ENCODE results near the gene CLDN1.

The CLDN1 gene

GRCh38 chr3:190306026-190306425 is 16.2 kb downstream of the CLDN1 start:
- no peak for DNase-seq (ENCODE audit: low spot score)
- Histone ChIP-seq H2BK5ac (ENCODE audit: low read length) (no peak overlapping the region), H3K27me3 (ENCODE audit: control insufficient read depth in 3 of 3, insufficient read depth in 3 of 3, low read depth in 1 of 3, low read length in 3 of 3) (no peaks in the 10 kb centered on the region), H2AK5ac (ENCODE audit: low read depth, low read length) (no peak overlapping the region), H4K91ac (ENCODE audit: low read depth, low read length, poor library complexity) (no peak overlapping the region), H3K79me1 (ENCODE audit: low read depth, low read length) (no peaks in the 10 kb centered on the region), H2AFZ (ENCODE audit: low read length) (no peak overlapping the region), H3K4me3 (ENCODE audit: low read length in 2 of 2) (no peak overlapping the region), H3K23ac (ENCODE audit: low read depth, low read length, poor library complexity) (no peak overlapping the region), H4K8ac (ENCODE audit: low read depth, low read length) (no peak overlapping the region), H3K14ac (ENCODE audit: low read length) (no peak overlapping the region), H3K27ac (replicated peaks; ENCODE audit: low read length) (no peak overlapping the region), H3K4me2 (ENCODE audit: insufficient read depth, low read length, poor library complexity, severe bottlenecking) (no peak overlapping the region), H3K9ac (ENCODE audit: low read depth, low read length, poor library complexity) (no peak overlapping the region), H2BK12ac (ENCODE audit: low read length) (no peak overlapping the region), H2BK15ac (ENCODE audit: low read length) (no peak overlapping the region), H3K4ac (ENCODE audit: low read length) (no peak overlapping the region), H3K9me3 (replicated peaks in 1 of 2; ENCODE audit: control insufficient read depth in 2 of 2, insufficient read depth in 1 of 2, low read depth in 1 of 2, low read length in 2 of 2) (no peaks in the 10 kb centered on the region), H2BK120ac (ENCODE audit: low read depth, low read length) (no peak overlapping the region), H3K18ac (ENCODE audit: low read length) (no peak overlapping the region), H3K4me1 (ENCODE audit: control insufficient read depth in 2 of 2, insufficient read depth in 1 of 2, low read depth in 1 of 2, low read length in 2 of 2) (no peaks in the 10 kb centered on the region), H3K36me3 (replicated peaks in 1 of 2; ENCODE audit: control insufficient read depth in 2 of 2, insufficient read depth in 2 of 2, low read length in 2 of 2) (no peaks in the 10 kb centered on the region)
- WGBS, 2 donors (ENCODE audit: extremely low coverage in 2 of 2, insufficient read length in 2 of 2, insufficient replicate concordance in 1 of 2) = no CpG with 5 or more reads among the region's 3 CpGs

- Histone ChIP-seq H2AFZ (ENCODE audit: low read length) (no peak overlapping the region), H3K4me1 (ENCODE audit: control insufficient read depth in 2 of 2, insufficient read depth in 1 of 2, low read depth in 1 of 2, low read length in 2 of 2) (no peaks in the 10 kb centered on the region), H3K4me3 (ENCODE audit: low read length in 2 of 2) (no peak overlapping the region), H2BK15ac (ENCODE audit: low read length) (no peak overlapping the region), H3K4ac (ENCODE audit: low read length) (no peak overlapping the region), H2BK120ac (ENCODE audit: low read depth, low read length) (no peak overlapping the region), H3K9ac (ENCODE audit: low read depth, low read length, poor library complexity) (no peak overlapping the region), H2AK5ac (ENCODE audit: low read depth, low read length) (no peak overlapping the region), H3K9me3 (replicated peaks in 1 of 2; ENCODE audit: control insufficient read depth in 2 of 2, insufficient read depth in 1 of 2, low read depth in 1 of 2, low read length in 2 of 2) (no peaks in the 10 kb centered on the region), H2BK12ac (ENCODE audit: low read length) (no peak overlapping the region), H3K27ac (replicated peaks; ENCODE audit: low read length) (no peak overlapping the region), H3K36me3 (replicated peaks in 1 of 2; ENCODE audit: control insufficient read depth in 2 of 2, insufficient read depth in 2 of 2, low read length in 2 of 2) (no peaks in the 10 kb centered on the region), H3K23ac (ENCODE audit: low read depth, low read length, poor library complexity) (no peak overlapping the region), H3K14ac (ENCODE audit: low read length) (no peak overlapping the region), H4K91ac (ENCODE audit: low read depth, low read length, poor library complexity) (no peak overlapping the region), H3K4me2 (ENCODE audit: insufficient read depth, low read length, poor library complexity, severe bottlenecking) (no peak overlapping the region), H4K8ac (ENCODE audit: low read depth, low read length) (no peak overlapping the region), H3K18ac (ENCODE audit: low read length) (no peak overlapping the region), H3K79me1 (ENCODE audit: low read depth, low read length) (no peaks in the 10 kb centered on the region), H3K27me3 (ENCODE audit: control insufficient read depth in 3 of 3, insufficient read depth in 3 of 3, low read depth in 1 of 3, low read length in 3 of 3) (no peaks in the 10 kb centered on the region), H2BK5ac (ENCODE audit: low read length) (no peak overlapping the region)
- DNase-seq (ENCODE audit: low spot score) = no peak
These were observed 16.8 kb downstream of the CLDN1 start for GRCh38 chr3:190305406-190305805.

- Histone ChIP-seq H3K4me2 (ENCODE audit: insufficient read depth, low read length, poor library complexity, severe bottlenecking) (no peak overlapping the region), H2BK120ac (ENCODE audit: low read depth, low read length) (no peak overlapping the region), H2BK5ac (ENCODE audit: low read length) (no peak overlapping the region), H3K14ac (ENCODE audit: low read length) (no peak overlapping the region), H3K79me1 (ENCODE audit: low read depth, low read length) (no peaks in the 10 kb centered on the region), H3K27ac (replicated peaks; ENCODE audit: low read length) (no peak overlapping the region), H3K4me3 (ENCODE audit: low read length in 2 of 2) (no peak overlapping the region), H3K9me3 (replicated peaks in 1 of 2; ENCODE audit: control insufficient read depth in 2 of 2, insufficient read depth in 1 of 2, low read depth in 1 of 2, low read length in 2 of 2) (no peaks in the 10 kb centered on the region), H3K9ac (ENCODE audit: low read depth, low read length, poor library complexity) (no peak overlapping the region), H3K27me3 (ENCODE audit: control insufficient read depth in 3 of 3, insufficient read depth in 3 of 3, low read depth in 1 of 3, low read length in 3 of 3) (no peaks in the 10 kb centered on the region), H2BK15ac (ENCODE audit: low read length) (no peak overlapping the region), H4K91ac (ENCODE audit: low read depth, low read length, poor library complexity) (no peak overlapping the region), H3K4me1 (ENCODE audit: control insufficient read depth in 2 of 2, insufficient read depth in 1 of 2, low read depth in 1 of 2, low read length in 2 of 2) (no peaks in the 10 kb centered on the region), H2AFZ (ENCODE audit: low read length) (no peak overlapping the region), H3K36me3 (replicated peaks in 1 of 2; ENCODE audit: control insufficient read depth in 2 of 2, insufficient read depth in 2 of 2, low read length in 2 of 2) (no peaks in the 10 kb centered on the region), H3K23ac (ENCODE audit: low read depth, low read length, poor library complexity) (no peak overlapping the region), H4K8ac (ENCODE audit: low read depth, low read length) (no peak overlapping the region), H2AK5ac (ENCODE audit: low read depth, low read length) (no peak overlapping the region), H2BK12ac (ENCODE audit: low read length) (no peak overlapping the region), H3K4ac (ENCODE audit: low read length) (no peak overlapping the region), H3K18ac (ENCODE audit: low read length) (no peak overlapping the region)
- no CpG with 5 or more reads among the region's 1 CpG for WGBS, 2 donors (ENCODE audit: extremely low coverage in 2 of 2, insufficient read length in 2 of 2, insufficient replicate concordance in 1 of 2)
- DNase-seq (ENCODE audit: low spot score) = no peak
These were observed 18.4 kb downstream of the CLDN1 start for GRCh38 chr3:190303884-190304283.

- no peak overlapping the region for H3K14ac ChIP-seq (ENCODE audit: low read length)
- H2BK120ac ChIP-seq (ENCODE audit: low read depth, low read length) = no peak overlapping the region
- no peak overlapping the region for H3K4ac ChIP-seq (ENCODE audit: low read length)
- H2AK5ac ChIP-seq (ENCODE audit: low read depth, low read length) = no peak overlapping the region
- H3K4me2 ChIP-seq (ENCODE audit: insufficient read depth, low read length, poor library complexity, severe bottlenecking) = no peak overlapping the region
- H3K9me3 ChIP-seq (replicated peaks in 1 of 2; ENCODE audit: control insufficient read depth in 2 of 2, insufficient read depth in 1 of 2, low read depth in 1 of 2, low read length in 2 of 2) = no peaks in the 10 kb centered on the region
- H3K4me3 ChIP-seq (ENCODE audit: low read length in 2 of 2) = no peak overlapping the region
- H3K18ac ChIP-seq (ENCODE audit: low read length) = no peak overlapping the region
- no peak for DNase-seq (ENCODE audit: low spot score)
- no peak overlapping the region for H3K23ac ChIP-seq (ENCODE audit: low read depth, low read length, poor library complexity)
- H2AFZ ChIP-seq (ENCODE audit: low read length) = no peak overlapping the region
- no peak overlapping the region for H3K27ac ChIP-seq (replicated peaks; ENCODE audit: low read length)
- H2BK15ac ChIP-seq (ENCODE audit: low read length) = no peak overlapping the region
- H3K27me3 ChIP-seq (ENCODE audit: control insufficient read depth in 3 of 3, insufficient read depth in 3 of 3, low read depth in 1 of 3, low read length in 3 of 3) = no peaks in the 10 kb centered on the region
- no peak overlapping the region for H2BK5ac ChIP-seq (ENCODE audit: low read length)
- H3K9ac ChIP-seq (ENCODE audit: low read depth, low read length, poor library complexity) = no peak overlapping the region
- WGBS, 2 donors (ENCODE audit: extremely low coverage in 2 of 2, insufficient read length in 2 of 2, insufficient replicate concordance in 1 of 2) = no CpG with 5 or more reads among the region's 3 CpGs
- H2BK12ac ChIP-seq (ENCODE audit: low read length) = no peak overlapping the region
- H4K91ac ChIP-seq (ENCODE audit: low read depth, low read length, poor library complexity) = no peak overlapping the region
- H3K36me3 ChIP-seq (replicated peaks in 1 of 2; ENCODE audit: control insufficient read depth in 2 of 2, insufficient read depth in 2 of 2, low read length in 2 of 2) = no peaks in the 10 kb centered on the region
- H3K79me1 ChIP-seq (ENCODE audit: low read depth, low read length) = no peaks in the 10 kb centered on the region
- no peak overlapping the region for H4K8ac ChIP-seq (ENCODE audit: low read depth, low read length)
- H3K4me1 ChIP-seq (ENCODE audit: control insufficient read depth in 2 of 2, insufficient read depth in 1 of 2, low read depth in 1 of 2, low read length in 2 of 2) = no peaks in the 10 kb centered on the region
These were observed 19.9 kb downstream of the CLDN1 start for GRCh38 chr3:190302212-190302867.
